Mammary microvascular endothelial cell (primary cell): ENCODE measurements around the gene LGALSL. TPM values are rescaled to one million over a fixed set of nuclear protein-coding genes. Genes with fewer than 3 reads are reported as not detected.

Source experiments
- total RNA-seq: library from RNA; depleted of rRNA; stranded (reverse); fragments of >200 nt; gene quantifications from 2 replicates; pipeline ENCODE4 v1.2.3, GENCODE V29; 2015

The LGALSL gene
- total RNA-seq = 2.0 and 2.1 TPM in 2 replicates

GRCh38 chr2:64453770-64454385 lies at the start of gene LGALSL:
LGALSL (plus strand) TSS chr2:64454162; CDS start chr2:64454546, 384 bp downstream.

Other genes starting within 250 kb of the LGALSL start
- 15.1 and 15.8 TPM in 2 replicates for gene AFTPH, start 70.2 kb downstream of the LGALSL start, total RNA-seq
- gene SERTAD2, start 199.8 kb downstream of the LGALSL start, total RNA-seq = 13.3 and 13.5 TPM in 2 replicates